ENCODE data around the gene SCARB2.

SCARB2 gene

GRCh38 chr4:76197971-76198410 lies 15.6 kb downstream of the SCARB2 start:
- DNase-seq: peak; percentile 50

- no peak for DNase-seq
Measured at GRCh38 chr4:76197031-76197743, 16.4 kb downstream of the SCARB2 start.

- DNase-seq: no peak
Measured at GRCh38 chr4:76196376-76196775, 17.2 kb downstream of the SCARB2 start.

GRCh38 chr4:76195326-76195725 lies 18.3 kb downstream of the SCARB2 start:
- DNase-seq: no peak

- DNase-seq: no peak
Measured at GRCh38 chr4:76194325-76194724, 19.3 kb downstream of the SCARB2 start.

- DNase-seq: no peak
Measured at GRCh38 chr4:76192236-76192635, 21.4 kb downstream of the SCARB2 start.

GRCh38 chr4:76188557-76188956 lies 25.1 kb downstream of the SCARB2 start:
- no peak for DNase-seq

GRCh38 chr4:76188149-76188548 lies 25.5 kb downstream of the SCARB2 start:
- DNase-seq: no peak

GRCh38 chr4:76187152-76187551 lies 26.5 kb downstream of the SCARB2 start:
- DNase-seq: no peak

- no peak for DNase-seq
Measured at GRCh38 chr4:76182463-76182862, 31.2 kb downstream of the SCARB2 start.

- DNase-seq: peak; percentile 8
Measured at GRCh38 chr4:76179398-76180318, 34.0 kb downstream of the SCARB2 start.

- no peak for DNase-seq
Measured at GRCh38 chr4:76178296-76178695, 35.3 kb downstream of the SCARB2 start.

GRCh38 chr4:76177709-76178108 lies 35.9 kb downstream of the SCARB2 start:
- DNase-seq: no peak

- no peak for DNase-seq
Measured at GRCh38 chr4:76175336-76175735, 38.3 kb downstream of the SCARB2 start.

- no peak for DNase-seq
Measured at GRCh38 chr4:76174216-76174615, 39.4 kb downstream of the SCARB2 start.

GRCh38 chr4:76168688-76169087 lies 44.9 kb downstream of the SCARB2 start:
- no peak for DNase-seq

GRCh38 chr4:76166480-76166879 lies 47.1 kb downstream of the SCARB2 start:
- DNase-seq: no peak

- DNase-seq: no peak
Measured at GRCh38 chr4:76160355-76160754, 53.3 kb downstream of the SCARB2 start.

GRCh38 chr4:76156635-76157034 lies 57.0 kb downstream of the SCARB2 start:
- no peak for DNase-seq

GRCh38 chr4:76155979-76156378 lies 57.6 kb downstream of the SCARB2 start:
- DNase-seq: no peak

- DNase-seq: no peak
Measured at GRCh38 chr4:76153356-76153755, 60.3 kb downstream of the SCARB2 start.

GRCh38 chr4:76148142-76148865 lies 65.3 kb downstream of the SCARB2 start, which contains the start of gene NUP54:
Gene NUP54, minus strand, starts transcription at chr4:76148397. Its CDS starts 23 bp downstream, at chr4:76148374.
- peak; percentile 79 for DNase-seq

GRCh38 chr4:76147454-76148141 lies 66.0 kb downstream of the SCARB2 start:
- peak; percentile 41 for DNase-seq
